ENCODE results near the gene LRRC36.

GRCh38 chr16:67296420-67296819 is 30.2 kb upstream of the LRRC36 start:
- no peak for TF ChIP-seq POLR2A (IDR thresholded peaks at IDR 0.05; ENCODE audit: insufficient read depth in 1 of 2, low read depth in 2 of 2, low read length in 2 of 2)
- TF ChIP-seq, protein P1, sequence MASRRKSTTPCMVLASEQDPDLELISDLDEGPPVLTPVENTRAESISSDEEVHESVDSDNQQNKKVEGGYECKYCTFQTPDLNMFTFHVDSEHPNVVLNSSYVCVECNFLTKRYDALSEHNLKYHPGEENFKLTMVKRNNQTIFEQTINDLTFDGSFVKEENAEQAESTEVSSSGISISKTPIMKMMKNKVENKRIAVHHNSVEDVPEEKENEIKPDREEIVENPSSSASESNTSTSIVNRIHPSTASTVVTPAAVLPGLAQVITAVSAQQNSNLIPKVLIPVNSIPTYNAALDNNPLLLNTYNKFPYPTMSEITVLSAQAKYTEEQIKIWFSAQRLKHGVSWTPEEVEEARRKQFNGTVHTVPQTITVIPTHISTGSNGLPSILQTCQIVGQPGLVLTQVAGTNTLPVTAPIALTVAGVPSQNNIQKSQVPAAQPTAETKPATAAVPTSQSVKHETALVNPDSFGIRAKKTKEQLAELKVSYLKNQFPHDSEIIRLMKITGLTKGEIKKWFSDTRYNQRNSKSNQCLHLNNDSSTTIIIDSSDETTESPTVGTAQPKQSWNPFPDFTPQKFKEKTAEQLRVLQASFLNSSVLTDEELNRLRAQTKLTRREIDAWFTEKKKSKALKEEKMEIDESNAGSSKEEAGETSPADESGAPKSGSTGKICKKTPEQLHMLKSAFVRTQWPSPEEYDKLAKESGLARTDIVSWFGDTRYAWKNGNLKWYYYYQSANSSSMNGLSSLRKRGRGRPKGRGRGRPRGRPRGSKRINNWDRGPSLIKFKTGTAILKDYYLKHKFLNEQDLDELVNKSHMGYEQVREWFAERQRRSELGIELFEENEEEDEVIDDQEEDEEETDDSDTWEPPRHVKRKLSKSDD (CRISPR knock-in tag; IDR thresholded peaks at IDR 0.05; ENCODE audit: low read depth), result no peak
- TF ChIP-seq ZFP62 (CRISPR knock-in tag; IDR thresholded peaks at IDR 0.05), result no peak
- no peak for TF ChIP-seq HNRNPL (IDR thresholded peaks at IDR 0.05; ENCODE audit: low read depth, low read length)
- no peak for TF ChIP-seq TARDBP (CRISPR knock-in tag; IDR thresholded peaks at IDR 0.05)
- TF ChIP-seq FOXJ3 (CRISPR knock-in tag; IDR thresholded peaks at IDR 0.05; ENCODE audit: borderline replicate concordance), result no peak
- no peak for TF ChIP-seq CTCF (CRISPR knock-in tag; IDR thresholded peaks at IDR 0.05)
- no peak for TF ChIP-seq ZFP41 (CRISPR knock-in tag; IDR thresholded peaks at IDR 0.05; ENCODE audit: borderline replicate concordance)
- TF ChIP-seq MXD1 (CRISPR knock-in tag; IDR thresholded peaks at IDR 0.05), result no peak
- no peak for TF ChIP-seq EZH2 (conservative IDR thresholded peaks at IDR 0.05; ENCODE audit: low read depth, low read length)
- no peak for TF ChIP-seq PATZ1 (CRISPR knock-in tag; IDR thresholded peaks at IDR 0.05)
- TF ChIP-seq, protein P2, sequence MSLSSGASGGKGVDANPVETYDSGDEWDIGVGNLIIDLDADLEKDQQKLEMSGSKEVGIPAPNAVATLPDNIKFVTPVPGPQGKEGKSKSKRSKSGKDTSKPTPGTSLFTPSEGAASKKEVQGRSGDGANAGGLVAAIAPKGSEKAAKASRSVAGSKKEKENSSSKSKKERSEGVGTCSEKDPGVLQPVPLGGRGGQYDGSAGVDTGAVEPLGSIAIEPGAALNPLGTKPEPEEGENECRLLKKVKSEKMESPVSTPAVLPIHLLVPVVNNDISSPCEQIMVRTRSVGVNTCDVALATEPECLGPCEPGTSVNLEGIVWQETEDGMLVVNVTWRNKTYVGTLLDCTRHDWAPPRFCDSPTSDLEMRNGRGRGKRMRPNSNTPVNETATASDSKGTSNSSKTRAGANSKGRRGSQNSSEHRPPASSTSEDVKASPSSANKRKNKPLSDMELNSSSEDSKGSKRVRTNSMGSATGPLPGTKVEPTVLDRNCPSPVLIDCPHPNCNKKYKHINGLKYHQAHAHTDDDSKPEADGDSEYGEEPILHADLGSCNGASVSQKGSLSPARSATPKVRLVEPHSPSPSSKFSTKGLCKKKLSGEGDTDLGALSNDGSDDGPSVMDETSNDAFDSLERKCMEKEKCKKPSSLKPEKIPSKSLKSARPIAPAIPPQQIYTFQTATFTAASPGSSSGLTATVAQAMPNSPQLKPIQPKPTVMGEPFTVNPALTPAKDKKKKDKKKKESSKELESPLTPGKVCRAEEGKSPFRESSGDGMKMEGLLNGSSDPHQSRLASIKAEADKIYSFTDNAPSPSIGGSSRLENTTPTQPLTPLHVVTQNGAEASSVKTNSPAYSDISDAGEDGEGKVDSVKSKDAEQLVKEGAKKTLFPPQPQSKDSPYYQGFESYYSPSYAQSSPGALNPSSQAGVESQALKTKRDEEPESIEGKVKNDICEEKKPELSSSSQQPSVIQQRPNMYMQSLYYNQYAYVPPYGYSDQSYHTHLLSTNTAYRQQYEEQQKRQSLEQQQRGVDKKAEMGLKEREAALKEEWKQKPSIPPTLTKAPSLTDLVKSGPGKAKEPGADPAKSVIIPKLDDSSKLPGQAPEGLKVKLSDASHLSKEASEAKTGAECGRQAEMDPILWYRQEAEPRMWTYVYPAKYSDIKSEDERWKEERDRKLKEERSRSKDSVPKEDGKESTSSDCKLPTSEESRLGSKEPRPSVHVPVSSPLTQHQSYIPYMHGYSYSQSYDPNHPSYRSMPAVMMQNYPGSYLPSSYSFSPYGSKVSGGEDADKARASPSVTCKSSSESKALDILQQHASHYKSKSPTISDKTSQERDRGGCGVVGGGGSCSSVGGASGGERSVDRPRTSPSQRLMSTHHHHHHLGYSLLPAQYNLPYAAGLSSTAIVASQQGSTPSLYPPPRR (CRISPR knock-in tag; IDR thresholded peaks at IDR 0.05; ENCODE audit: borderline replicate concordance), result no peak
- no peak for TF ChIP-seq NR1H2 (CRISPR knock-in tag; IDR thresholded peaks at IDR 0.05; ENCODE audit: borderline replicate concordance, low read depth)
